Testis (tissue), 2 donors: ENCODE results near the gene ZNF763.

Experiments
- POLR2A ChIP-seq: fragments of 450-650 bp; IDR thresholded peaks from one replicate; pipeline ENCODE4 v1.6.1; 2017; ENCODE audit warnings: antibody characterized with exemption, mild to moderate bottlenecking, moderate library complexity
- TF ChIP-seq, protein P1 (sequence below), 3 experiments: fragments of 450-650 bp in 2 of 3; fragments of 200-600 bp in 1 of 3; sonication (generic) in 1 of 3; IDR thresholded peaks; one replicate each; pipeline ENCODE4 v1.5.1; 2016 to 2019; ENCODE audit warnings: antibody characterized with exemption in 3 of 3, mild to moderate bottlenecking in 2 of 3, moderate library complexity in 1 of 3

DNA sequence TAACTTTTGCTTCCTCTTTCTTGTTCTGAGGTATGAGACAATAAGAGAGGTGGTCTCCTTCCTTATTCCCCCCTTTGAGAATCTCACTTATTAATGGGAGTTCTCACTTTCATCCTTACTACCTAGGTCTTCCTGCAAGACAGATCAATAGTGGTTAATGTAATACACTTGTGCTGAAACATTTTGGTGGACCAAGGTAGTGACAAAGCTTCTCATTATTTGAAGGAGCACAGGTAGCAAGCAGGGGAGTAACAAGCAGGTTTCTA is 22.1 kb upstream of the ZNF763 start:
- TF ChIP-seq, protein P1, sequence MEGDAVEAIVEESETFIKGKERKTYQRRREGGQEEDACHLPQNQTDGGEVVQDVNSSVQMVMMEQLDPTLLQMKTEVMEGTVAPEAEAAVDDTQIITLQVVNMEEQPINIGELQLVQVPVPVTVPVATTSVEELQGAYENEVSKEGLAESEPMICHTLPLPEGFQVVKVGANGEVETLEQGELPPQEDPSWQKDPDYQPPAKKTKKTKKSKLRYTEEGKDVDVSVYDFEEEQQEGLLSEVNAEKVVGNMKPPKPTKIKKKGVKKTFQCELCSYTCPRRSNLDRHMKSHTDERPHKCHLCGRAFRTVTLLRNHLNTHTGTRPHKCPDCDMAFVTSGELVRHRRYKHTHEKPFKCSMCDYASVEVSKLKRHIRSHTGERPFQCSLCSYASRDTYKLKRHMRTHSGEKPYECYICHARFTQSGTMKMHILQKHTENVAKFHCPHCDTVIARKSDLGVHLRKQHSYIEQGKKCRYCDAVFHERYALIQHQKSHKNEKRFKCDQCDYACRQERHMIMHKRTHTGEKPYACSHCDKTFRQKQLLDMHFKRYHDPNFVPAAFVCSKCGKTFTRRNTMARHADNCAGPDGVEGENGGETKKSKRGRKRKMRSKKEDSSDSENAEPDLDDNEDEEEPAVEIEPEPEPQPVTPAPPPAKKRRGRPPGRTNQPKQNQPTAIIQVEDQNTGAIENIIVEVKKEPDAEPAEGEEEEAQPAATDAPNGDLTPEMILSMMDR (IDR thresholded peaks at IDR 0.05): no peak
- TF ChIP-seq POLR2A: no peak
